ENCODE measurements around the gene HIBCH. TPM values are rescaled to one million over a fixed set of nuclear protein-coding genes. Genes with fewer than 3 reads are reported as not detected.

HIBCH gene
- total RNA-seq, 1 experiment from 2014 or later = 26.5 TPM

DNA sequence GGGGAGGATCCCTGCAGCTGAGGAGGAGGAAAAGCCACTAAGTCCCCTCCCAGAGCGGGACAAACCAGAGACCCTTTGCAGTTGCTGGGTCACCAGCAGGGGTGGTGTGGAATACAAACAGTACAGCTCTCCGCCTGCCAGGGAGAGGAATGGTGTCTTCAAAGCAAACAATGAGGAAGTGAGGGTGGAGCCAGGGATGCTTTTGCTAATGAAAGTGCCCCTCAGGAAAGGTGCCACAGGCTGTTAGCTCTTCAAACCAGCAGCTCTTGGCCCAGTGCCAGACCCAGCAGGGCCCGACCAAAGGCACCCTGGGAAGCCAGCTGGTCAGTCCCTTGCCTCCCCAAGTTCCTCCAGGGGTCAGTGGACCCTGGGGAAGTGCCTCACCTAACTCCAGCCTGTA, 102.8 kb downstream of the HIBCH start:
- peak; percentile 48 for DNase-seq (ENCODE audit: low spot score)
- Mint-ChIP-seq H3K27ac (peak overlapping the region; percentile 91; the same call in 1 of the 2 replicates), H3K9me3 (no peaks in the 10 kb centered on the region), H3K4me3 (no peak overlapping the region), H3K27me3 (ENCODE audit: low read depth) (no peaks in the 10 kb centered on the region), H3K4me1 (peaks cover 44% of the 10 kb centered on the region), H3K36me3 (no peaks in the 10 kb centered on the region)
- TF ChIP-seq NR2C2 (CRISPR knock-in tag; IDR thresholded peaks at IDR 0.05) (no peak), ZNF423 (CRISPR knock-in tag; IDR thresholded peaks at IDR 0.05) (peak; percentile 38; the same call in 1 of the 2 replicates)
- ChIA-PET CTCF (interaction anchor here (0.6 to 3.5 kb wide), 5 partner anchors 9 to 234 kb away, joined by 3 to 26 read pairs (median 3); a partner anchor contains a TSS), POLR2A (interaction anchor here (1.0 kb wide), 1 partner anchor 36 kb away, joined by 3 read pairs; a partner anchor contains a TSS)
- ATAC-seq = peak; percentile 82

DNA sequence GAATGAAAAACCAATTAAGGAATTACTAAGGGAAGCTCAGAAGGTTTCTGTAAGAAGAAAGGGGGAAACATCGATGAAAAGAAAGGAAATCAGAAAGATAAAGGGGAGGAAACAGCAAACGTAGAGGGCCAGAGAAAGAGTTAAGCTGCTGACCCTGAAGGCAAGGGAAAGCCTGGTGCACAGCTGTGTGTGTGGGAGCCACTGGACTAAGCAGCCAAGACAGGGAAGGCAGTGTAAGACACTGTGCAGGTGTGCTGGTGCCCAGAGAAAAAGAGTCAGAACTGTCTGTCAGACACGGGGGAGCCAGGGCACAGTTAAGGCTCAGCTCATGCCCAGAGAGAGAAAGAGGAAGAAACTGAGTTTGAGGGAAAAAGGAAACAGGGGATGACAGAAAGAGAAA, 104.0 kb downstream of the HIBCH start:
- DNase-seq (ENCODE audit: low spot score) (no peak), ATAC-seq (peak; percentile 62)
- Mint-ChIP-seq H3K27me3 (ENCODE audit: low read depth) (no peaks in the 10 kb centered on the region), H3K9me3 (no peaks in the 10 kb centered on the region), H3K36me3 (no peaks in the 10 kb centered on the region), H3K27ac (peak overlapping the region; percentile 91), H3K4me1 (peaks cover 44% of the 10 kb centered on the region), H3K4me3 (no peak overlapping the region)
- POLR2A ChIA-PET = no interaction called here
- TF ChIP-seq GRHL2 (CRISPR knock-in tag; IDR thresholded peaks at IDR 0.05; ENCODE audit: insufficient replicate concordance, severe bottlenecking) (no peak), ETV6 (CRISPR knock-in tag; IDR thresholded peaks at IDR 0.05) (0 out of 2 replicates have a peak, but pooled peaks have one; percentile 56), HMGA2 (CRISPR knock-in tag; IDR thresholded peaks at IDR 0.05) (no peak)
- TF ChIP-seq, protein P1, sequence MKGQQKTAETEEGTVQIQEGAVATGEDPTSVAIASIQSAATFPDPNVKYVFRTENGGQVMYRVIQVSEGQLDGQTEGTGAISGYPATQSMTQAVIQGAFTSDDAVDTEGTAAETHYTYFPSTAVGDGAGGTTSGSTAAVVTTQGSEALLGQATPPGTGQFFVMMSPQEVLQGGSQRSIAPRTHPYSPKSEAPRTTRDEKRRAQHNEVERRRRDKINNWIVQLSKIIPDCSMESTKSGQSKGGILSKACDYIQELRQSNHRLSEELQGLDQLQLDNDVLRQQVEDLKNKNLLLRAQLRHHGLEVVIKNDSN (CRISPR knock-in tag; IDR thresholded peaks at IDR 0.05) = no peak
- TF ChIP-seq, protein P2, sequence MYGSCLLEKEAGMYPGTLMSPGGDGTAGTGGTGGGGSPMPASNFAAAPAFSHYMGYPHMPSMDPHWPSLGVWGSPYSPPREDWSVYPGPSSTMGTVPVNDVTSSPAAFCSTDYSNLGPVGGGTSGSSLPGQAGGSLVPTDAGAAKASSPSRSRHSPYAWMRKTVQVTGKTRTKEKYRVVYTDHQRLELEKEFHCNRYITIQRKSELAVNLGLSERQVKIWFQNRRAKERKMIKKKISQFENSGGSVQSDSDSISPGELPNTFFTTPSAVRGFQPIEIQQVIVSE (CRISPR knock-in tag; IDR thresholded peaks at IDR 0.05; ENCODE audit: borderline replicate concordance) = no peak
- TF ChIP-seq, protein P3, sequence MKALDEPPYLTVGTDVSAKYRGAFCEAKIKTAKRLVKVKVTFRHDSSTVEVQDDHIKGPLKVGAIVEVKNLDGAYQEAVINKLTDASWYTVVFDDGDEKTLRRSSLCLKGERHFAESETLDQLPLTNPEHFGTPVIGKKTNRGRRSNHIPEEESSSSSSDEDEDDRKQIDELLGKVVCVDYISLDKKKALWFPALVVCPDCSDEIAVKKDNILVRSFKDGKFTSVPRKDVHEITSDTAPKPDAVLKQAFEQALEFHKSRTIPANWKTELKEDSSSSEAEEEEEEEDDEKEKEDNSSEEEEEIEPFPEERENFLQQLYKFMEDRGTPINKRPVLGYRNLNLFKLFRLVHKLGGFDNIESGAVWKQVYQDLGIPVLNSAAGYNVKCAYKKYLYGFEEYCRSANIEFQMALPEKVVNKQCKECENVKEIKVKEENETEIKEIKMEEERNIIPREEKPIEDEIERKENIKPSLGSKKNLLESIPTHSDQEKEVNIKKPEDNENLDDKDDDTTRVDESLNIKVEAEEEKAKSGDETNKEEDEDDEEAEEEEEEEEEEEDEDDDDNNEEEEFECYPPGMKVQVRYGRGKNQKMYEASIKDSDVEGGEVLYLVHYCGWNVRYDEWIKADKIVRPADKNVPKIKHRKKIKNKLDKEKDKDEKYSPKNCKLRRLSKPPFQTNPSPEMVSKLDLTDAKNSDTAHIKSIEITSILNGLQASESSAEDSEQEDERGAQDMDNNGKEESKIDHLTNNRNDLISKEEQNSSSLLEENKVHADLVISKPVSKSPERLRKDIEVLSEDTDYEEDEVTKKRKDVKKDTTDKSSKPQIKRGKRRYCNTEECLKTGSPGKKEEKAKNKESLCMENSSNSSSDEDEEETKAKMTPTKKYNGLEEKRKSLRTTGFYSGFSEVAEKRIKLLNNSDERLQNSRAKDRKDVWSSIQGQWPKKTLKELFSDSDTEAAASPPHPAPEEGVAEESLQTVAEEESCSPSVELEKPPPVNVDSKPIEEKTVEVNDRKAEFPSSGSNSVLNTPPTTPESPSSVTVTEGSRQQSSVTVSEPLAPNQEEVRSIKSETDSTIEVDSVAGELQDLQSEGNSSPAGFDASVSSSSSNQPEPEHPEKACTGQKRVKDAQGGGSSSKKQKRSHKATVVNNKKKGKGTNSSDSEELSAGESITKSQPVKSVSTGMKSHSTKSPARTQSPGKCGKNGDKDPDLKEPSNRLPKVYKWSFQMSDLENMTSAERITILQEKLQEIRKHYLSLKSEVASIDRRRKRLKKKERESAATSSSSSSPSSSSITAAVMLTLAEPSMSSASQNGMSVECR (CRISPR knock-in tag; IDR thresholded peaks at IDR 0.05; ENCODE audit: borderline replicate concordance) = no peak
- CTCF ChIA-PET = interaction anchor here (0.6 to 3.5 kb wide), 2 partner anchors 35 to 127 kb away, joined by 4 to 26 read pairs; a partner anchor contains a TSS

DNA sequence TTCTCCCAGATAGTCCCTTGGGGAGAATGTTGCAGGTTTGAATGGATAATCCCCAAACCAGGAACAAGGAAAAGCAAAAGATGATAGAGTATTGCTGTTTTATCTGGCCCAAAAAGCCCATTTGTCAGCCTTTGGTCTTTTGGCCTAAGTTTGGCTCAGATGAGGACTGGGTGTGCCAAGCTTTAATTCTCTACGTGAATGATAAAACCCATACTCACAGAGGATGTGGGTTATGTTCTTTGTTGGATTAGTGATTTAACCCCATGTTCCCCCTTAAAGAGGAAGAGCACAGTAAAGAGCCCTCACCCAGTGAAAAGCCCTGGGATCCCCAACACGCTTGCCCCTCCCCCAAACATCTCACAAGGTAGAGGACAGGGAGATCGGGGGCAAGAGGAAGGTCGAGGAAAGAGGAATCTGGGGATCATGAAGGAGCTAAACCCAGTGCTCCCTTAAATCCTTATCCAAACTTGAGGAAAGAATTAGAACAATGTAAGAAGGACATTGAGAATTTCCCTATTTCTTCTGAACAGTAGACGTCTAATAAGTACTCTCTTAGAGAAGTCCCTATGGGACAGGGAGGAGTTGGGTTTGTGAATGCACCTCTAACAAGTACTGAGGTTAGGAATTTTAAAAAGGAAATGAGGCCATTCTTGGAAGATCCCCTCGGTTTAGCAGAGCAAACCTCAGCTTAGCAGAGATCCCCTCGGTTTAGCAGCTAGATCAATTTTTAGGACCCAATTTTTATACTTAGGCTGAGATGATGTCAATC, 105.0 kb downstream of the HIBCH start:
- POLR2A ChIA-PET = no interaction called here
- Mint-ChIP-seq H3K27ac (peak overlapping the region; percentile 91), H3K4me3 (no peak overlapping the region; the same call in 1 of the 2 replicates), H3K36me3 (no peaks in the 10 kb centered on the region), H3K27me3 (ENCODE audit: low read depth) (no peaks in the 10 kb centered on the region), H3K4me1 (peaks cover 44% of the 10 kb centered on the region), H3K9me3 (no peaks in the 10 kb centered on the region)
- no peak for ATAC-seq
- CTCF ChIA-PET = interaction anchor here (1.0 kb wide), 1 partner anchor 105 kb away, joined by 3 read pairs; the partner anchor contains the start of gene HIBCH
- TF ChIP-seq CREM (CRISPR knock-in tag; IDR thresholded peaks at IDR 0.05) = no peak
- no peak for TF ChIP-seq JAZF1 (CRISPR knock-in tag; IDR thresholded peaks at IDR 0.05)
- TF ChIP-seq GABPB1 (CRISPR knock-in tag; IDR thresholded peaks at IDR 0.05) = no peak
- no peak for TF ChIP-seq NFYB (CRISPR knock-in tag; conservative IDR thresholded peaks at IDR 0.05; ENCODE audit: low read depth)
- DNase-seq (ENCODE audit: low spot score) = no peak
